BJ (cell line): ENCODE measurements around the gene VCX. TPM values are rescaled to one million over a fixed set of nuclear protein-coding genes. Genes with fewer than 3 reads are reported as not detected.
"Not testable (repeated sequence)": the region's sequence is repeated elsewhere in the genome, so short reads cannot be mapped to it uniquely, and the experiment has no call there.

Experiments
- CTCF ChIA-PET: fragments of 350-600 bp; formaldehyde crosslinking; extraction: SDS; loops from one replicate; lab custom pipeline; 2021; ENCODE audit warnings: antibody characterized with exemption, inconsistent platforms; lab: Yijun Ruan, JAX
- POLR2A ChIA-PET: fragments of 300-600 bp; sonication (Branson Sonifier 250); formaldehyde crosslinking; extraction: SDS; loops from one replicate; lab custom pipeline; 2021; ENCODE audit warnings: antibody characterized with exemption; lab: Charles Lee
- DNase-seq: peaks from one replicate; pipeline ENCODE4 v3.0.0-alpha.2; 2011; ENCODE audit warnings: low read depth
- H3K27me3 ChIP-seq: 2 replicates; pipeline ENCODE4 v1.6.0; 2011; ENCODE audit warnings: low read length; ENCODE audit not compliant: control insufficient read depth, insufficient read depth
- H3K36me3 ChIP-seq: 2 replicates; pipeline ENCODE4 v1.5.1; 2011; ENCODE audit warnings: low read length; ENCODE audit not compliant: control insufficient read depth, insufficient read depth
- H3K4me3 ChIP-seq: 2 replicates; pipeline ENCODE4 v1.5.1; 2011; ENCODE audit warnings: low read depth, mild to moderate bottlenecking, control low read depth, low read length
- CTCF ChIP-seq: IDR thresholded peaks from 2 replicates; pipeline ENCODE4 v1.5.1; 2011; ENCODE audit warnings: low read depth, mild to moderate bottlenecking, control low read depth, inconsistent platforms, low read length, moderate library complexity; ENCODE audit not compliant: insufficient read depth
- polyA minus RNA-seq: library from RNA; depleted of rRNA, polyadenylated mRNA; stranded (reverse); fragments of >200 nt; gene quantifications from 2 replicates; pipeline ENCODE4 v1.2.3, GENCODE V29; 2011; rRNA and poly(A)+ RNA removed
- polyA plus RNA-seq: library from polyadenylated mRNA; depleted of rRNA; stranded (reverse); fragments of >200 nt; gene quantifications from 2 replicates; pipeline ENCODE4 v1.2.3, GENCODE V29; 2011; rRNA removed

The VCX gene
- polyA plus RNA-seq (not detected in 2 replicates), polyA minus RNA-seq (not detected in 2 replicates)

GRCh38 chrX:7842871-7843270, at the start of gene VCX:
TSS of gene VCX (plus strand) at chrX:7843171. CDS start at chrX:7843204, 33 bp downstream.
- H3K4me3 ChIP-seq, POLR2A ChIA-PET, H3K36me3 ChIP-seq, CTCF ChIA-PET, H3K27me3 ChIP-seq, DNase-seq: not testable (repeated sequence)

GRCh38 chrX:7798327-7798726, 44.6 kb upstream of the VCX start:
- POLR2A ChIA-PET: no interaction called here
- Histone ChIP-seq H3K27me3 (no peaks in the 10 kb centered on the region), H3K36me3 (no peaks in the 10 kb centered on the region), H3K4me3 (no peak overlapping the region)
- TF ChIP-seq CTCF: no peak
- CTCF ChIA-PET: no interaction called here
- DNase-seq: no peak

- ChIA-PET POLR2A (no interaction called here), CTCF (no interaction called here)
- DNase-seq: no peak
- H3K27me3 ChIP-seq: no peaks in the 10 kb centered on the region
- TF ChIP-seq CTCF: no peak
- no peak overlapping the region for H3K4me3 ChIP-seq
- no peaks in the 10 kb centered on the region for H3K36me3 ChIP-seq
Measured at GRCh38 chrX:7801711-7802110, 41.3 kb upstream of the VCX start.

- Histone ChIP-seq H3K36me3 (no peaks in the 10 kb centered on the region), H3K27me3 (no peaks in the 10 kb centered on the region), H3K4me3 (no peak overlapping the region)
- ChIA-PET CTCF (no interaction called here), POLR2A (no interaction called here)
- DNase-seq: no peak
- no peak for TF ChIP-seq CTCF
Measured at GRCh38 chrX:7815166-7815805, 27.7 kb upstream of the VCX start.

- ChIA-PET POLR2A (no interaction called here), CTCF (interaction anchor here (0.6 kb wide), 1 partner anchor 1832 kb away, joined by 3 read pairs; no protein-coding TSS in a partner anchor)
- H3K4me3 ChIP-seq: no peak overlapping the region
- H3K36me3 ChIP-seq: no peaks in the 10 kb centered on the region
- TF ChIP-seq CTCF: no peak
- no peak for DNase-seq
- H3K27me3 ChIP-seq: no peaks in the 10 kb centered on the region
Measured at GRCh38 chrX:7828594-7828993, 14.4 kb upstream of the VCX start.
